ENCODE results near the gene GCNT1. TPM values are rescaled to one million over a fixed set of nuclear protein-coding genes. Genes with fewer than 3 reads are reported as not detected.

The GCNT1 gene
- total RNA-seq, 1 experiment from 2014 or later, result 0.28 TPM

DNA sequence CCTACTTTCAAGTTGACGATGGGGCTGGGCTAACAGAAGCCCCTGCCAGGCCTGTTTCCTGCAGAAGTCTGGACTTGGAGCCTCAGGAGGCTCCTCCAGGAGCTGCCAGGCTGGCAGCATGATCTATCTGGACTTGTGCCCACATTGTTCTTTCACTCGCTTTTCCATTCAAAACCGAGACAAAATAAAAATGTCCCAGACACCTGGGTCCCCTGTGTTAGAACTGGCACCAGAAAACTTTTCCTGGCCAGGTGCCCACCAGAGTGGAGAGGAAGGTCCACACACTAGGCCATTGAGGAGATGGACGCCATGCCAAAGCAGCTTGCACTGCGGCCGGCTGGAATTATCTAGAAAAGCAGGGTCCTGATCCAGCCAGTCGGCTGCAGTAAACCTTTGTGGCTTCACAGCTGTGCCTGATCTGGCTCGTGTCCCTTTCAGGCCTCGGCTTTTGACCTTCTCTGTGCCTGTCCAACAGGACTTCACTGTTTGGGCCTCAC, 78.2 kb downstream of the GCNT1 start:
- intact Hi-C loops (cut with micrococcal nuclease; ENCODE audit: unreplicated experiment), result no loop called here
- DNase-seq (ENCODE audit: low read depth, low spot score) (no peak), ATAC-seq (no peak)
- Histone ChIP-seq H3K36me3 (ENCODE audit: control insufficient read depth, insufficient read depth, low read length) (no peaks in the 10 kb centered on the region), H3K4me1 (ENCODE audit: control insufficient read depth, insufficient read depth, low read length) (no peaks in the 10 kb centered on the region), H3K27me3 (ENCODE audit: control insufficient read depth, insufficient read depth, low read length) (no peaks in the 10 kb centered on the region), H3K4me3 (ENCODE audit: low read depth in 2 of 2, low read length in 2 of 2) (no peak overlapping the region), H3K9me3 (ENCODE audit: control insufficient read depth, insufficient read depth, low read depth, low read length) (no peaks in the 10 kb centered on the region), H3K27ac (ENCODE audit: low read length) (no peak overlapping the region)
- ChIA-PET POLR2A (no interaction called here), CTCF (no interaction called here)
- in situ Hi-C loops (cut with HindIII; ENCODE audit: low pct_unique_long_range_greater_than_20kb, low sequenced_read_pairs), result no loop called here
- BruUV-seq (replicated peaks), result no TSS peak
- TF ChIP-seq SIN3A (IDR thresholded peaks at IDR 0.05; ENCODE audit: borderline replicate concordance, insufficient read depth, low read depth, low read length), result no peak
- no peak for TF ChIP-seq POLR2AphosphoS5 (IDR thresholded peaks at IDR 0.05; ENCODE audit: low read depth, low read length)
- TF ChIP-seq, protein P1, sequence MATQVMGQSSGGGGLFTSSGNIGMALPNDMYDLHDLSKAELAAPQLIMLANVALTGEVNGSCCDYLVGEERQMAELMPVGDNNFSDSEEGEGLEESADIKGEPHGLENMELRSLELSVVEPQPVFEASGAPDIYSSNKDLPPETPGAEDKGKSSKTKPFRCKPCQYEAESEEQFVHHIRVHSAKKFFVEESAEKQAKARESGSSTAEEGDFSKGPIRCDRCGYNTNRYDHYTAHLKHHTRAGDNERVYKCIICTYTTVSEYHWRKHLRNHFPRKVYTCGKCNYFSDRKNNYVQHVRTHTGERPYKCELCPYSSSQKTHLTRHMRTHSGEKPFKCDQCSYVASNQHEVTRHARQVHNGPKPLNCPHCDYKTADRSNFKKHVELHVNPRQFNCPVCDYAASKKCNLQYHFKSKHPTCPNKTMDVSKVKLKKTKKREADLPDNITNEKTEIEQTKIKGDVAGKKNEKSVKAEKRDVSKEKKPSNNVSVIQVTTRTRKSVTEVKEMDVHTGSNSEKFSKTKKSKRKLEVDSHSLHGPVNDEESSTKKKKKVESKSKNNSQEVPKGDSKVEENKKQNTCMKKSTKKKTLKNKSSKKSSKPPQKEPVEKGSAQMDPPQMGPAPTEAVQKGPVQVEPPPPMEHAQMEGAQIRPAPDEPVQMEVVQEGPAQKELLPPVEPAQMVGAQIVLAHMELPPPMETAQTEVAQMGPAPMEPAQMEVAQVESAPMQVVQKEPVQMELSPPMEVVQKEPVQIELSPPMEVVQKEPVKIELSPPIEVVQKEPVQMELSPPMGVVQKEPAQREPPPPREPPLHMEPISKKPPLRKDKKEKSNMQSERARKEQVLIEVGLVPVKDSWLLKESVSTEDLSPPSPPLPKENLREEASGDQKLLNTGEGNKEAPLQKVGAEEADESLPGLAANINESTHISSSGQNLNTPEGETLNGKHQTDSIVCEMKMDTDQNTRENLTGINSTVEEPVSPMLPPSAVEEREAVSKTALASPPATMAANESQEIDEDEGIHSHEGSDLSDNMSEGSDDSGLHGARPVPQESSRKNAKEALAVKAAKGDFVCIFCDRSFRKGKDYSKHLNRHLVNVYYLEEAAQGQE (IDR thresholded peaks at IDR 0.05; ENCODE audit: insufficient read depth in 1 of 2, low read depth in 2 of 2, low read length in 1 of 2), result no peak
- TF ChIP-seq, protein P2, sequence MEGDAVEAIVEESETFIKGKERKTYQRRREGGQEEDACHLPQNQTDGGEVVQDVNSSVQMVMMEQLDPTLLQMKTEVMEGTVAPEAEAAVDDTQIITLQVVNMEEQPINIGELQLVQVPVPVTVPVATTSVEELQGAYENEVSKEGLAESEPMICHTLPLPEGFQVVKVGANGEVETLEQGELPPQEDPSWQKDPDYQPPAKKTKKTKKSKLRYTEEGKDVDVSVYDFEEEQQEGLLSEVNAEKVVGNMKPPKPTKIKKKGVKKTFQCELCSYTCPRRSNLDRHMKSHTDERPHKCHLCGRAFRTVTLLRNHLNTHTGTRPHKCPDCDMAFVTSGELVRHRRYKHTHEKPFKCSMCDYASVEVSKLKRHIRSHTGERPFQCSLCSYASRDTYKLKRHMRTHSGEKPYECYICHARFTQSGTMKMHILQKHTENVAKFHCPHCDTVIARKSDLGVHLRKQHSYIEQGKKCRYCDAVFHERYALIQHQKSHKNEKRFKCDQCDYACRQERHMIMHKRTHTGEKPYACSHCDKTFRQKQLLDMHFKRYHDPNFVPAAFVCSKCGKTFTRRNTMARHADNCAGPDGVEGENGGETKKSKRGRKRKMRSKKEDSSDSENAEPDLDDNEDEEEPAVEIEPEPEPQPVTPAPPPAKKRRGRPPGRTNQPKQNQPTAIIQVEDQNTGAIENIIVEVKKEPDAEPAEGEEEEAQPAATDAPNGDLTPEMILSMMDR (IDR thresholded peaks at IDR 0.05), result no peak
- TF ChIP-seq TCF7L2 (IDR thresholded peaks at IDR 0.05; ENCODE audit: low read depth, low read length), result no peak

DNA sequence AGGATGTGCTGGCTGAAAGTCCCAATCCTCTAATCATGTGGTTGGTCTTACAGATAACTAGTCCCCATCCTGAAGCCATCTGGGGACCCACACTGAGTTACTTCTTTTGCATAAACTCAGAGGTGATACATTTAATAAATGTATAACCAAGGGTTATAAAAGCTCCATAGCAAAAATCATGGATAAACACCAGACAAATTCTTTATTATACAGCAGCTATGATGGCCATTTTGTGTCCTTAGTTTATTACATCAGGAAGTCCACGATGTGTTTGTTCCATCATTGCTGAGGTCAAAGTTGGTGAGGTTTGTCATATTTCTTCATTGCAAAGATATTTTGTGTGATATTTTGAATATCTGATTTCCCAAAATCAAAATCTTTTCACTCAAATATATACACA, 80.2 kb downstream of the GCNT1 start:
- H3K27ac ChIP-seq (ENCODE audit: low read length), result no peak overlapping the region
- H3K9me3 ChIP-seq (ENCODE audit: control insufficient read depth, insufficient read depth, low read depth, low read length), result no peaks in the 10 kb centered on the region
- POLR2A ChIA-PET, result no interaction called here
- ATAC-seq, result no peak
- H3K4me3 ChIP-seq (ENCODE audit: low read depth in 2 of 2, low read length in 2 of 2), result no peak overlapping the region
- no peaks in the 10 kb centered on the region for H3K27me3 ChIP-seq (ENCODE audit: control insufficient read depth, insufficient read depth, low read length)
- intact Hi-C loops (cut with micrococcal nuclease; ENCODE audit: unreplicated experiment) (no loop called here), in situ Hi-C loops (cut with HindIII; ENCODE audit: low pct_unique_long_range_greater_than_20kb, low sequenced_read_pairs) (no loop called here)
- no peak for TF ChIP-seq SIN3A (IDR thresholded peaks at IDR 0.05; ENCODE audit: borderline replicate concordance, insufficient read depth, low read depth, low read length)
- TF ChIP-seq, protein P1 (IDR thresholded peaks at IDR 0.05; ENCODE audit: insufficient read depth in 1 of 2, low read depth in 2 of 2, low read length in 1 of 2), result no peak
- TF ChIP-seq POLR2AphosphoS5 (IDR thresholded peaks at IDR 0.05; ENCODE audit: low read depth, low read length), result no peak
- TF ChIP-seq, protein P2 (IDR thresholded peaks at IDR 0.05), result no peak
- no peak for TF ChIP-seq TCF7L2 (IDR thresholded peaks at IDR 0.05; ENCODE audit: low read depth, low read length)
- no peak for DNase-seq (ENCODE audit: low read depth, low spot score)
- CTCF ChIA-PET, result no interaction called here
- no peaks in the 10 kb centered on the region for H3K36me3 ChIP-seq (ENCODE audit: control insufficient read depth, insufficient read depth, low read length)
- no peaks in the 10 kb centered on the region for H3K4me1 ChIP-seq (ENCODE audit: control insufficient read depth, insufficient read depth, low read length)
- no TSS peak for BruUV-seq (replicated peaks)

Measured in Panc1 (cell line).